ENCODE measurements around the gene PLCL2. TPM values are rescaled to one million over a fixed set of nuclear protein-coding genes. Genes with fewer than 3 reads are reported as not detected.

PLCL2 gene
- total and polyA plus RNA-seq, 7 donors = 8.0 to 12.6 (median 11.6) TPM

GRCh38 chr3:17070161-17070959 is 185.6 kb downstream of the PLCL2 start:
- TF ChIP-seq POLR2A (IDR thresholded peaks at IDR 0.05) (no peak), EP300 (IDR thresholded peaks at IDR 0.05) (no peak), CTCF (IDR thresholded peaks at IDR 0.05) (no peak), POLR2AphosphoS5 (IDR thresholded peaks at IDR 0.05) (no peak)
- 11 to 51% methylated on average over 5 of the region's 5 CpGs for WGBS, 2 donors
- Histone ChIP-seq H3K36me3 (no peaks in the 10 kb centered on the region), H3K27me3 (no peaks in the 10 kb centered on the region), H3K4me1 (peaks cover 0 to 7% (median 0%) of the 10 kb centered on the region in 4 donors), H3K4me3 (no peak overlapping the region), H3K27ac (no peak overlapping the region), H3K9me3 (no peaks in the 10 kb centered on the region)
- DNase-seq = no peak
- intact Hi-C loops (cut with DNase I) = no loop called here

GRCh38 chr3:17074559-17074958 is 189.8 kb downstream of the PLCL2 start:
- no peak overlapping the region for H3K4me3 ChIP-seq
- intact Hi-C loops (cut with DNase I) = no loop called here
- DNase-seq = no peak

GRCh38 chr3:17075358-17075757 is 190.6 kb downstream of the PLCL2 start:
- Histone ChIP-seq H3K27ac (no peak overlapping the region), H3K4me1 (peaks cover 0 to 3% (median 0%) of the 10 kb centered on the region in 4 donors), H3K36me3 (no peaks in the 10 kb centered on the region), H3K9me3 (no peaks in the 10 kb centered on the region), H3K27me3 (no peaks in the 10 kb centered on the region), H3K4me3 (no peak overlapping the region)
- 91 to 96% methylated on average over 1 of the region's 1 CpG for WGBS, 2 donors
- intact Hi-C loops (cut with DNase I) = no loop called here
- DNase-seq = no peak
- no peak for TF ChIP-seq CTCF (IDR thresholded peaks at IDR 0.05)
- TF ChIP-seq EP300 (IDR thresholded peaks at IDR 0.05) = no peak
- no peak for TF ChIP-seq POLR2AphosphoS5 (IDR thresholded peaks at IDR 0.05)
- no peak for TF ChIP-seq POLR2A (IDR thresholded peaks at IDR 0.05)

More at GRCh38 chr3:17074559-17074958, 189.8 kb downstream of the PLCL2 start:
- Histone ChIP-seq H3K4me1 (peaks cover 0 to 7% (median 0%) of the 10 kb centered on the region in 4 donors), H3K27me3 (no peaks in the 10 kb centered on the region), H3K9me3 (no peaks in the 10 kb centered on the region), H3K27ac (no peak overlapping the region), H3K36me3 (no peaks in the 10 kb centered on the region)
- TF ChIP-seq POLR2A (IDR thresholded peaks at IDR 0.05) (no peak), EP300 (IDR thresholded peaks at IDR 0.05) (no peak), CTCF (IDR thresholded peaks at IDR 0.05) (no peak), POLR2AphosphoS5 (IDR thresholded peaks at IDR 0.05) (no peak)
- 70 to 89% methylated on average over 1 of the region's 1 CpG for WGBS, 2 donors

GRCh38 chr3:17075907-17076306 is 191.2 kb downstream of the PLCL2 start:
- DNase-seq = no peak
- intact Hi-C loops (cut with DNase I) = no loop called here
- Histone ChIP-seq H3K4me1 (no peaks in the 10 kb centered on the region), H3K4me3 (no peak overlapping the region), H3K9me3 (no peaks in the 10 kb centered on the region), H3K27ac (no peak overlapping the region), H3K27me3 (no peaks in the 10 kb centered on the region), H3K36me3 (no peaks in the 10 kb centered on the region)
- no peak for TF ChIP-seq POLR2AphosphoS5 (IDR thresholded peaks at IDR 0.05)
- no peak for TF ChIP-seq EP300 (IDR thresholded peaks at IDR 0.05)
- 77 to 96% methylated on average over 1 of the region's 1 CpG for WGBS, 2 donors

GRCh38 chr3:17076940-17077605 is 192.3 kb downstream of the PLCL2 start:
- H3K27me3 ChIP-seq = no peaks in the 10 kb centered on the region
- DNase-seq = no peak
- intact Hi-C loops (cut with DNase I) = no loop called here
- WGBS, 2 donors = 71 to 74% methylated on average over 4 of the region's 4 CpGs
- H3K4me3 ChIP-seq = no peak overlapping the region
- no peaks in the 10 kb centered on the region for H3K36me3 ChIP-seq
- no peak for TF ChIP-seq POLR2A (IDR thresholded peaks at IDR 0.05)
- TF ChIP-seq POLR2AphosphoS5 (IDR thresholded peaks at IDR 0.05) = no peak
- TF ChIP-seq EP300 (IDR thresholded peaks at IDR 0.05) = no peak
- TF ChIP-seq CTCF (IDR thresholded peaks at IDR 0.05) = no peak
- no peak overlapping the region for H3K27ac ChIP-seq
- H3K9me3 ChIP-seq = no peaks in the 10 kb centered on the region
- no peaks in the 10 kb centered on the region for H3K4me1 ChIP-seq
